NCI-H524 treated with DMSO at 0.1 percent for 48 hours (cell line): ENCODE results near the gene DEAF1.
"Not testable (repeated sequence)": the region's sequence is repeated elsewhere in the genome, so short reads cannot be mapped to it uniquely, and the experiment has no call there.

Source experiments
- DNase-seq: peaks from one replicate; lab custom pipeline; 2025; lab: John Stamatoyannopoulos, UW

Gene DEAF1

GRCh38 chr11:701741-702461, 6.9 kb upstream of the DEAF1 start:
- no peak for DNase-seq

- DNase-seq = no peak
These were observed 4.7 kb upstream of the DEAF1 start for GRCh38 chr11:699753-700152.

- DNase-seq = no peak
These were observed 4.1 kb upstream of the DEAF1 start for GRCh38 chr11:699116-699508.

- DNase-seq = no peak
These were observed 3.6 kb upstream of the DEAF1 start for GRCh38 chr11:698493-699115.

GRCh38 chr11:697811-698311, 2.8 kb upstream of the DEAF1 start:
- no peak for DNase-seq

- DNase-seq = no peak
These were observed 2.0 kb upstream of the DEAF1 start for GRCh38 chr11:696955-697491.

GRCh38 chr11:695538-696248, 671 bp upstream of the DEAF1 start, which contains the start of gene TMEM80:
Gene TMEM80, plus strand, starts transcription at chr11:695816. Its CDS starts 12 bp downstream, at chr11:695828.
- peak; percentile 45 for DNase-seq

GRCh38 chr11:695288-695537, 191 bp upstream of the DEAF1 start:
- no peak for DNase-seq

- DNase-seq = no peak
These were observed 997 bp downstream of the DEAF1 start for GRCh38 chr11:693887-694562.

GRCh38 chr11:693415-693831, 1.6 kb downstream of the DEAF1 start:
- no peak for DNase-seq

- DNase-seq = no peak
These were observed 2.1 kb downstream of the DEAF1 start for GRCh38 chr11:692824-693414.

- no peak for DNase-seq
These were observed 3.1 kb downstream of the DEAF1 start for GRCh38 chr11:691710-692590.

GRCh38 chr11:690738-691633, 4.0 kb downstream of the DEAF1 start:
- DNase-seq = no peak

GRCh38 chr11:690244-690643, 4.8 kb downstream of the DEAF1 start:
- DNase-seq = not testable (repeated sequence)

GRCh38 chr11:689625-690024, 5.4 kb downstream of the DEAF1 start:
- DNase-seq = no peak

GRCh38 chr11:688681-689080, 6.3 kb downstream of the DEAF1 start:
- DNase-seq = no peak

GRCh38 chr11:687751-688150, 7.3 kb downstream of the DEAF1 start:
- DNase-seq = no peak

- DNase-seq = no peak
These were observed 8.4 kb downstream of the DEAF1 start for GRCh38 chr11:686451-687243.

- no peak for DNase-seq
These were observed 14.1 kb downstream of the DEAF1 start for GRCh38 chr11:680970-681369.
